Measurements from ENCODE around the gene C1QTNF8.

C1QTNF8 gene

DNA sequence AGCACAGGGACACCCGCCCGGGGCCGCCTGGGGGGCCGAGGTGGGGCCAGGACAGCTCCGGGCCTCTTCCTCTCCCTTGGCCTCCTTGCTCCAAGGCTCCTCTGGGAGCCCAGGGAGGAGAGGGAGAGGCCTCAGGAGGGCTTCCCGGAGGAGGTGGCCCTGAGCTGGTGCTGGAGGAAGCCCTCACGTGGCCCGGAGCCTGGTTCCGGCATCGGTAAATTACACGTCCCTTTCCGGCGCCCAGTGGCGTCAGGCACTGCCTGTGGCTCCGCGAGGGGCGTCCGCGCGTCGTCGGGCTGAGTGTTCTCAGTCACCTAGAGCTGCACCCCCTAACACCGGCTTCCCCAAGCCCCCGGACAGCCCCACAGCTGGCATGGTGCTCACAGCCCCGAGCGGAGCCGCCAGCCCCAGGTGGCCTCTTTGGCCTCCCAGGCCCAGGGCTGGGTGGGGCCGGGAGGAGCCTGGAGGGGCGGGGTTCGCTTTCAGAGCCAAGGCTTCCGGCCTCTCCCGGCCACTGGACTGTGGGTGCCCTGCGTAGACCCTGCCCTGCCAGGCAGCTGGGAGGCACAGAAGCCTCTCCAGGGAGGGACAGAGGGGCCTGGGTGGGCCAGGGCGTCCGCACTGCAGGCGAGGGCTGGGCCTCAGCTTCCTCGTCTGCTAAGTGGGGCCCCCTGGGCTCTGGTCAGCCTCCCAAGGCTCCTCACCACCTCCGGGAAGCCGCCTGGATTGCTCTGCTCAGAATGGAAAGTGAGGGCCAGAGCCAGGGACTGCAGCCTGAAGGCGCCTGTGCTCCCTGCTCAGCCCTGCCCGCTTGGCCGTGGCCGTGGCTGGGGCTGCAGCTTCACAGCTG is 51.4 kb downstream of the C1QTNF8 start:
- Histone ChIP-seq H3K4me3 (ENCODE audit: low read depth in 1 of 2, low read length in 2 of 2) (no peak overlapping the region), H3K9me3 (ENCODE audit: control insufficient read depth in 1 of 2, low read length in 2 of 2) (peaks cover 0 to 5% of the 10 kb centered on the region in 2 donors), H3K27ac (ENCODE audit: low read length) (no peak overlapping the region), H3K4me1 (ENCODE audit: control insufficient read depth in 1 of 2, insufficient read depth in 2 of 2, low read length in 2 of 2) (peaks cover 0 to 18% of the 10 kb centered on the region in 2 donors), H3K27me3 (ENCODE audit: low read depth, low read length) (no peaks in the 10 kb centered on the region), H3K36me3 (ENCODE audit: control insufficient read depth in 1 of 2, insufficient read depth in 2 of 2, low read length in 2 of 2) (no peaks in the 10 kb centered on the region)

DNA sequence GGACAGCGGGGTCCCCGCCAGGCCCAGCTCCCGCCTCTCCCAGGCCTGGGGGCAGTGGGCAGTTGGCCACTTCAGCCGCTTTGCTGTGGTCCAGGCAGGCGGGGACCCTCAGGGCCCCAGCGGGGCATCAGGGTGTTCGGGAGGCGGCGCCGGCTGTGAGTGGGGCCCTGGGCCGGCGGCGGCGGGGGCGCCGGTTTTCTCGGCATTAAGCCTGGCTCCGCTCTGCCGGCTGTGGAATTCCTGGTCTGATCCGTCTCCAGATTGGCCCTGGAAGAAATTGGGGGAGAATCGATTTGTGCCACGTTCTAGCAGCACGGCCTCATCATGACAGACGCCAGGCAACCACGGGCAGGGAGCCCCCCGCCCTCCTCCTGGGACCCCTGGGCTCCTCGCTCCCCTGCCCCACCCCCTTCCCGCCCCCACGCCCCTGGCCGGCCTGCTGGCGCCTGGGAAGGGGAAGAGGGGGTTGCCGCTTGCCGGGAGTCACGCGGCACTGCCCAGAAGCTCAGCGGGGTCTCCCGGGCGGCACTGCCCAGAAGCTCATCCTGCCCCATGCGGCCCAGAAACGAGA is 52.1 kb downstream of the C1QTNF8 start:
- Histone ChIP-seq H3K36me3 (ENCODE audit: control insufficient read depth in 1 of 2, insufficient read depth in 2 of 2, low read length in 2 of 2) (no peaks in the 10 kb centered on the region), H3K4me1 (ENCODE audit: control insufficient read depth in 1 of 2, insufficient read depth in 2 of 2, low read length in 2 of 2) (peaks cover 0 to 18% of the 10 kb centered on the region in 2 donors), H3K4me3 (ENCODE audit: low read depth in 1 of 2, low read length in 2 of 2) (no peak overlapping the region), H3K27ac (ENCODE audit: low read length) (no peak overlapping the region), H3K9me3 (ENCODE audit: control insufficient read depth in 1 of 2, low read length in 2 of 2) (peaks cover 0 to 5% of the 10 kb centered on the region in 2 donors), H3K27me3 (ENCODE audit: low read depth, low read length) (no peaks in the 10 kb centered on the region)

DNA sequence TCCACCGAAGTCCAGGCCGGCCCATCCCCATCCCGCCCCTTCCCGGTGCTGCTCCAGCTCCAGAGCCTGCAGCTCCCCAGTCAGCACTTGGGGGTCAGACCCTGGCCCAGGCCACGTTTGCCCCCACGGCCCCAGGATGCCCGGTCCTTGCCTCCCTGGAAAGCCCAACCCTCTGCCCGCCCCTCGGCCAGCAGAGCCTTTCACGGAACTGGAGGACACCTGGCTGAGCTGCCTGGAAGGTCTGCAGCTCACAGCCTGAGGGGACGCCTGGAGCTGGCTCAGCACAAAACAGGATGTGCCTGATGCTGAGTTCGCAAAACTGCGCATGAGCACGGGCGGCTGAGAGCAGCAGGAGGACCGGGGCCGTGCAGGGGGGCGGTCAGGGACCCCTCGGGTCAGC is 53.2 kb downstream of the C1QTNF8 start:
- no peaks in the 10 kb centered on the region for H3K27me3 ChIP-seq (ENCODE audit: low read depth, low read length)

DNA sequence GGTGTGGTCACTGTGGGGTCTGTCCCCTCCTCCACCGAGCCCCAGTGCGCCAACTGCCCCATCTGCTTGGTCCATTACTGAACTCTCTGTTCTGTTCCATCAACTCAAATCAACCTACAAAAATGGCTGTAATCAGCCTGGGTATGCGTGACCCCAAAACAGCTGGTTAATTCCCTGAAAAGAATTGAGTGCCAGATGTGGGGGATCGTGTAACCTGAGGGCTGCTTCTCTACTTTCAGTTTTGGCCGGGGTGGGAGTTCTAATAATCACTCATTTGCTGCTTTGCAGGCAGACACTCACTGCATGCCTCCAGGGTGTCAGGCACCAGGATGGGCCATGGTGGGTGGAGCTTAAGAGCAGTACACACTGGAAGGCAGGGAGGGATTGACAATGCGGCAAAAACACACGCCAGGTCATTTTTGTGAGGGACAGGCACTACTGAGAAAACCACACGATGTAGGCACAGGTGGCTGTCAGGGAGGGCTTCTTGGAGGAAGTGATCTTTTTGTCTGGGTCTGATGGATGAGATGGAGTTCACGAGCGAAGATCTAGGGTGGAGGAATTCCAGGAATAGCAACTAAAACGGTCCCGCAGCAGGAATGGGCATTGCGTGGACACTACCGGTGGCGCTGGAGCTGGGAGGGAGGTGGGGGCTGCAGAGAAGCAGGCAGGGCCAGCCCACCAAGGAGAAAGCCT is 53.8 kb downstream of the C1QTNF8 start:
- Histone ChIP-seq H3K9me3 (ENCODE audit: control insufficient read depth in 1 of 2, low read length in 2 of 2) (peaks cover 0 to 5% of the 10 kb centered on the region in 2 donors), H3K36me3 (ENCODE audit: control insufficient read depth in 1 of 2, insufficient read depth in 2 of 2, low read length in 2 of 2) (no peaks in the 10 kb centered on the region), H3K4me3 (ENCODE audit: low read depth in 1 of 2, low read length in 2 of 2) (no peak overlapping the region), H3K27me3 (ENCODE audit: low read depth, low read length) (no peaks in the 10 kb centered on the region), H3K4me1 (ENCODE audit: control insufficient read depth in 1 of 2, insufficient read depth in 2 of 2, low read length in 2 of 2) (peaks cover 0 to 14% of the 10 kb centered on the region in 2 donors), H3K27ac (ENCODE audit: low read length) (no peak overlapping the region)

More for the DNA sequence above, 53.2 kb downstream of the C1QTNF8 start:
- Histone ChIP-seq H3K4me1 (ENCODE audit: control insufficient read depth in 1 of 2, insufficient read depth in 2 of 2, low read length in 2 of 2) (peaks cover 0 to 14% of the 10 kb centered on the region in 2 donors), H3K9me3 (ENCODE audit: control insufficient read depth in 1 of 2, low read length in 2 of 2) (peaks cover 0 to 5% of the 10 kb centered on the region in 2 donors), H3K4me3 (ENCODE audit: low read depth in 1 of 2, low read length in 2 of 2) (no peak overlapping the region), H3K27ac (ENCODE audit: low read length) (no peak overlapping the region), H3K36me3 (ENCODE audit: control insufficient read depth in 1 of 2, insufficient read depth in 2 of 2, low read length in 2 of 2) (no peaks in the 10 kb centered on the region)

DNA sequence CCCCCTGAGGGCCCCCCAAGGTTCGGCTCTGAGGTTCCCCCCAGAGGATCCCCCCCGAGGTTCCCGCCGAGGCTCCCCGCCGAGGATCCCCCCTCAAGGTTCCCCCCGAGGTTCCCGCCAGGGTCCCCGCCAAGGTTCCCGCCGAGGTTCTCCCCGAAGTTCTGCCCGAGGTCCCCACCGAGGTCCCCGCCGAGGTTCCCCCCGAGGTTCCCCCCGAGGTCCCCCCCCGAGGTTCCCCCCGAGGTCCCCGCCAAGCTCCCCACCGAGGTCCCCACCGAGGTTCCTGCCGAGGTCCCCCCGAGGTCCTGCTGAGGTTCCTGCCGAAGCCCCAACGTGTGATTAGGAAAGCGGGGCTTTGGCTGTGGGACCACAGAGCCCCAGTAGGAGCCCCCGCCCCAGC is 55.7 kb downstream of the C1QTNF8 start:
- Histone ChIP-seq H3K9me3 (ENCODE audit: control insufficient read depth in 1 of 2, low read length in 2 of 2) (peaks cover 0 to 5% of the 10 kb centered on the region in 2 donors), H3K4me1 (ENCODE audit: control insufficient read depth in 1 of 2, insufficient read depth in 2 of 2, low read length in 2 of 2) (peaks cover 0 to 4% of the 10 kb centered on the region in 2 donors), H3K36me3 (ENCODE audit: control insufficient read depth in 1 of 2, insufficient read depth in 2 of 2, low read length in 2 of 2) (no peaks in the 10 kb centered on the region), H3K4me3 (ENCODE audit: low read depth in 1 of 2, low read length in 2 of 2) (no peak overlapping the region), H3K27ac (ENCODE audit: low read length) (no peak overlapping the region), H3K27me3 (ENCODE audit: low read depth, low read length) (no peaks in the 10 kb centered on the region)

DNA sequence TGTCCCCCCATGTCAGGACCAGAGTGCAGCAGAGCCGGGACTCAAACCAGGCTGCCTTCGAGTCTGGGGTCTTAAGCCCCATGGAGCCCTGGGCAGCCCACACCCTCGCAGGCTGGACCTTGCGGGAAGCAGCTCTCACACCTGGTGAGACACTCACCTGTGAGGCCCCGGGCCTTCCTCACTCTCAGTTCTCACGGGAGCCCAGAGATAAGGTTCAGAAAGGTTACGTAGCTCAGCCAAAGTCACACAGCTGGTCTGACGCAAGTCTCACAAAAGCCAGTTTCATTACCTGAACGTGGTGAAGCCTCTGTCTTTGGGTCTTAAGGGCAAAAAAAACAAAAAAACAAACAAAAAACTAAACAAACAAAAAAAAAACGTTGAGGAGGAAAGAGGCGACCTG is 56.3 kb downstream of the C1QTNF8 start:
- H3K27me3 ChIP-seq (ENCODE audit: low read depth, low read length) = no peaks in the 10 kb centered on the region
- H3K4me3 ChIP-seq (ENCODE audit: low read depth in 1 of 2, low read length in 2 of 2) = no peak overlapping the region
- peaks cover 0 to 4% of the 10 kb centered on the region in 2 donors for H3K4me1 ChIP-seq (ENCODE audit: control insufficient read depth in 1 of 2, insufficient read depth in 2 of 2, low read length in 2 of 2)
- H3K9me3 ChIP-seq (ENCODE audit: control insufficient read depth in 1 of 2, low read length in 2 of 2) = peaks cover 0 to 5% of the 10 kb centered on the region in 2 donors
- H3K36me3 ChIP-seq (ENCODE audit: control insufficient read depth in 1 of 2, insufficient read depth in 2 of 2, low read length in 2 of 2) = no peaks in the 10 kb centered on the region
- no peak overlapping the region for H3K27ac ChIP-seq (ENCODE audit: low read length)

DNA sequence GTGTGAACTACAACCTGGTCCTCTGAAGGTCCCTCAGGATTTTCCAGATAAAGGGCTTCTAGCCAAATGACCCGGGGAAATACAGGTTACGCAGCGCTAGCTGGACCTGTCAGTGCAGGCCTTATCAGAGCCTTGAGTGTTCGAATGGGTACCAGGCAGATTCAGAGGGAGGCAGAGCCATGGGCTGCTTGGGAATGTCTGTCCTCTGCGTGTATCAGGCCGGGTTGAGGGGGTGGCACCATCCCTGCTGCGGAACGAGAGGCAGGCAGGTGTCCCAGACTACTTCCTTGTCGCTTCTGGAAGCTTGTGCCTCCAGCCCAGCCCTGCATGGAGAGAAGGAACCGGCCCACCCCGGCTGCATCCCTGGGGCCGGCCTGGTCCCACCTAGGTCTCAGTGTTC is 57.1 kb downstream of the C1QTNF8 start:
- Histone ChIP-seq H3K36me3 (ENCODE audit: control insufficient read depth in 1 of 2, insufficient read depth in 2 of 2, low read length in 2 of 2) (no peaks in the 10 kb centered on the region), H3K9me3 (ENCODE audit: control insufficient read depth in 1 of 2, low read length in 2 of 2) (peaks cover 0 to 5% of the 10 kb centered on the region in 2 donors), H3K27me3 (ENCODE audit: low read depth, low read length) (no peaks in the 10 kb centered on the region), H3K27ac (ENCODE audit: low read length) (no peak overlapping the region), H3K4me1 (ENCODE audit: control insufficient read depth in 1 of 2, insufficient read depth in 2 of 2, low read length in 2 of 2) (peaks cover 0 to 3% of the 10 kb centered on the region in 2 donors), H3K4me3 (ENCODE audit: low read depth in 1 of 2, low read length in 2 of 2) (no peak overlapping the region)
